A673 (cell line): ENCODE results near the gene MYT1. TPM values are rescaled to one million over a fixed set of nuclear protein-coding genes. Genes with fewer than 3 reads are reported as not detected.

Experiments used
- BruUV-seq: library from RNA; stranded (reverse); fragments of 400-500 nt; replicated peaks from 2 replicates; lab custom pipeline; 2021; lab: Mats Ljungman, UMichigan
- CTCF ChIA-PET: fragments of 300-600 bp; sonication (Branson Sonifier 250); formaldehyde crosslinking; loops from one replicate; lab custom pipeline; 2022; ENCODE audit warnings: antibody characterized with exemption; lab: Charles Lee
- POLR2A ChIA-PET: fragments of 300-600 bp; sonication (Branson Sonifier 250); formaldehyde crosslinking; loops from one replicate; lab custom pipeline; 2022; ENCODE audit warnings: antibody characterized with exemption; ENCODE audit not compliant: low non-redundant PET; lab: Charles Lee
- DNase-seq: peaks from one replicate; pipeline ENCODE4 v3.0.0-alpha.2; 2015; ENCODE audit warnings: low spot score
- H3K27ac ChIP-seq: fragments of 200-600 bp; sonication (generic); 2 replicates; pipeline ENCODE4 v1.5.1; 2016; ENCODE audit warnings: mixed run types, low read depth, mild to moderate bottlenecking, mixed read lengths, antibody characterized with exemption, low read length; ENCODE audit not compliant: poor library complexity, severe bottlenecking
- H3K27me3 ChIP-seq: fragments of 200-600 bp; sonication (generic); replicated peaks from 2 replicates; pipeline ENCODE4 v1.6.1; 2017; ENCODE audit warnings: mixed run types, low read depth, mild to moderate bottlenecking, mixed read lengths, antibody characterized with exemption, low read length; ENCODE audit not compliant: insufficient read depth, poor library complexity
- H3K36me3 ChIP-seq: fragments of 200-600 bp; sonication (generic); 2 replicates; pipeline ENCODE4 v1.6.1; 2016; ENCODE audit warnings: mixed run types, mild to moderate bottlenecking, mixed read lengths, antibody characterized with exemption, low read length; ENCODE audit not compliant: insufficient read depth, poor library complexity, severe bottlenecking
- H3K4me1 ChIP-seq: fragments of 200-600 bp; sonication (generic); 2 replicates; pipeline ENCODE4 v1.6.1; 2017; ENCODE audit warnings: mixed run types, mild to moderate bottlenecking, mixed read lengths, antibody characterized with exemption, low read length; ENCODE audit not compliant: insufficient read depth, poor library complexity, severe bottlenecking
- H3K4me3 ChIP-seq: fragments of 200-600 bp; sonication (generic); 2 replicates; pipeline ENCODE4 v1.5.1; 2016; ENCODE audit warnings: low read depth, mixed run types, mild to moderate bottlenecking, mixed read lengths, low read length; ENCODE audit not compliant: poor library complexity, severe bottlenecking
- H3K9me3 ChIP-seq: fragments of 200-600 bp; sonication (generic); 2 replicates; pipeline ENCODE4 v1.6.1; 2016; ENCODE audit warnings: mixed run types, low read depth, mild to moderate bottlenecking, mixed read lengths, antibody characterized with exemption, low read length; ENCODE audit not compliant: poor library complexity, severe bottlenecking
- EZH2 ChIP-seq: fragments of 200-600 bp; sonication (generic); IDR thresholded peaks from 2 replicates; pipeline ENCODE4 v1.6.1; 2017; ENCODE audit warnings: borderline replicate concordance, low read depth, mild to moderate bottlenecking, mixed read lengths, antibody characterized with exemption, low read length; ENCODE audit not compliant: poor library complexity, severe bottlenecking
- intact Hi-C: fragments of 100-400 bp; cut with micrococcal nuclease; formaldehyde crosslinking; loops from one replicate; pipeline ENCODE4 v1.10.0; 2022; ENCODE audit not compliant: unreplicated experiment
- total RNA-seq: library from RNA; stranded (reverse); gene quantifications from 2 replicates; pipeline ENCODE4 v1.2.3, GENCODE V29; 2021
- TF ChIP-seq, protein P1 (sequence below): fragments of 300-800, 200-600 bp; sonication (generic); conservative IDR thresholded peaks from 2 replicates; pipeline ENCODE4 v1.5.1; 2017; ENCODE audit warnings: low read depth, mild to moderate bottlenecking, antibody characterized with exemption, low read length, moderate library complexity, mixed read lengths

The MYT1 gene
- total RNA-seq, 1 experiment from 2014 or later, result not detected

DNA sequence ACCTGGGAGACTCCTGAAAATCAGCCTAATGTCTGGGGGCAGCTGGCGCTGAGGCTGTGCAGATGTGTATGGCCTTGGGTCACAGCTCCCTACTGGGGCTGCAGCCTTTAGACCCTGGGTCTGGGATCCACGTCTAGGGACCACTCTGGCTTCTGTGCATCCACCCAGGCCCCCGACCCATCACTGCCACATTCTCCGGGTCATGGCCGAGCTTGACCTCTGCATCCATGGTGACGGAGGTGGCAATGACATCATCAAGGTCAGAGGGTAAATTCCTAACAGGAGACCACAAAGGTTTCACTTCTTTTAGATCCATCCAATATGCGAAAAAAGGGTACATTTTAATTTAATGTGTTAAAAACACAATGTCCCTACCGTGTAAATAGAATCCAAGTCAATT lies 76.8 kb downstream of the MYT1 start:
- TF ChIP-seq, protein P1, sequence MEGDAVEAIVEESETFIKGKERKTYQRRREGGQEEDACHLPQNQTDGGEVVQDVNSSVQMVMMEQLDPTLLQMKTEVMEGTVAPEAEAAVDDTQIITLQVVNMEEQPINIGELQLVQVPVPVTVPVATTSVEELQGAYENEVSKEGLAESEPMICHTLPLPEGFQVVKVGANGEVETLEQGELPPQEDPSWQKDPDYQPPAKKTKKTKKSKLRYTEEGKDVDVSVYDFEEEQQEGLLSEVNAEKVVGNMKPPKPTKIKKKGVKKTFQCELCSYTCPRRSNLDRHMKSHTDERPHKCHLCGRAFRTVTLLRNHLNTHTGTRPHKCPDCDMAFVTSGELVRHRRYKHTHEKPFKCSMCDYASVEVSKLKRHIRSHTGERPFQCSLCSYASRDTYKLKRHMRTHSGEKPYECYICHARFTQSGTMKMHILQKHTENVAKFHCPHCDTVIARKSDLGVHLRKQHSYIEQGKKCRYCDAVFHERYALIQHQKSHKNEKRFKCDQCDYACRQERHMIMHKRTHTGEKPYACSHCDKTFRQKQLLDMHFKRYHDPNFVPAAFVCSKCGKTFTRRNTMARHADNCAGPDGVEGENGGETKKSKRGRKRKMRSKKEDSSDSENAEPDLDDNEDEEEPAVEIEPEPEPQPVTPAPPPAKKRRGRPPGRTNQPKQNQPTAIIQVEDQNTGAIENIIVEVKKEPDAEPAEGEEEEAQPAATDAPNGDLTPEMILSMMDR, result no peak
- TF ChIP-seq EZH2, result no peak
- Histone ChIP-seq H3K4me3 (no peak overlapping the region), H3K9me3 (no peaks in the 10 kb centered on the region), H3K4me1 (no peaks in the 10 kb centered on the region), H3K36me3 (no peaks in the 10 kb centered on the region), H3K27ac (no peak overlapping the region), H3K27me3 (no peaks in the 10 kb centered on the region)
- no TSS peak for BruUV-seq
- CTCF ChIA-PET, result no interaction called here
- POLR2A ChIA-PET, result no interaction called here
- no peak for DNase-seq
- intact Hi-C loops, result no loop called here

DNA sequence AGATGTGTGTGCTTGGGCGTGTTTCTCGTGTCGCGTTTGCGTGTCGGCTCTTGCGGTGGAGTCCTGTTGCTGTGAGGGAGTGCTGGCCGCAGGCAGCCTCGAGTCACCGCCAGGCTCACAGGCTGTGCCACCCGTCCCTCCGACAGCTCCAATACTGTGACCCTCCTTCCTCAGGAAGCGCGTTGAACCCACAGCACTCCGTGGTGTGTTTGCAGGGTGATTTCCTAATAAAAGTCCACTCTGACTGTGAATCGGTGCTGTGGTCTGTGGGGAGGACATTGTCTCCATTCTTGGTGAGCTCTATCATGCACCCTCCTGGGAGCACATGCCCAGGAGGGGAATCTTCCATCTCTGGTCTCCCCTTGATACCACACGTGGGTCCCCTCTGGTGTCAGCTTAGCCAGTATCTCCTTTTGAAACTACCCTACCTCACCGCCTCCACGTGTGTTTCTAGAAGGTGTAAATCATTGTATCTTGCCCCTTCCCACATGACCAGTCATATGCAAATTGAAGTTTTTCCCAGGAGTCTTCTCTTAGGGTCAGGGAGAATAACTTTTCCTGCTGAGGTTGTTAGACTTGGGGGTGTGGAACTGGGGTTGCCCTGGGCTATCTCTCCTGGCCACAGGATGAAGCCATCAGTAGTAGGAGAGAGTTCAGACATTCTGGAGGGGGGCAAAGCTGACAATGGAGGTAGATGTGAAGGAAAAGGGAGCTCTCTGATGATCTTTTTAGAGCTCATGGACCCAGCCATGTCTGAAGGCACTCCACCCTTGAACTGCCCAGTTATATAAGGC lies 77.9 kb downstream of the MYT1 start:
- H3K9me3 ChIP-seq, result no peaks in the 10 kb centered on the region
- H3K27me3 ChIP-seq, result no peaks in the 10 kb centered on the region
- no peaks in the 10 kb centered on the region for H3K36me3 ChIP-seq
- BruUV-seq, result no TSS peak
- no peaks in the 10 kb centered on the region for H3K4me1 ChIP-seq
- POLR2A ChIA-PET, result no interaction called here
- DNase-seq, result no peak
- CTCF ChIA-PET, result no interaction called here
- no peak for TF ChIP-seq EZH2
- TF ChIP-seq, protein P1, result no peak
- intact Hi-C loops, result no loop called here
- H3K27ac ChIP-seq, result no peak overlapping the region
- H3K4me3 ChIP-seq, result no peak overlapping the region

DNA sequence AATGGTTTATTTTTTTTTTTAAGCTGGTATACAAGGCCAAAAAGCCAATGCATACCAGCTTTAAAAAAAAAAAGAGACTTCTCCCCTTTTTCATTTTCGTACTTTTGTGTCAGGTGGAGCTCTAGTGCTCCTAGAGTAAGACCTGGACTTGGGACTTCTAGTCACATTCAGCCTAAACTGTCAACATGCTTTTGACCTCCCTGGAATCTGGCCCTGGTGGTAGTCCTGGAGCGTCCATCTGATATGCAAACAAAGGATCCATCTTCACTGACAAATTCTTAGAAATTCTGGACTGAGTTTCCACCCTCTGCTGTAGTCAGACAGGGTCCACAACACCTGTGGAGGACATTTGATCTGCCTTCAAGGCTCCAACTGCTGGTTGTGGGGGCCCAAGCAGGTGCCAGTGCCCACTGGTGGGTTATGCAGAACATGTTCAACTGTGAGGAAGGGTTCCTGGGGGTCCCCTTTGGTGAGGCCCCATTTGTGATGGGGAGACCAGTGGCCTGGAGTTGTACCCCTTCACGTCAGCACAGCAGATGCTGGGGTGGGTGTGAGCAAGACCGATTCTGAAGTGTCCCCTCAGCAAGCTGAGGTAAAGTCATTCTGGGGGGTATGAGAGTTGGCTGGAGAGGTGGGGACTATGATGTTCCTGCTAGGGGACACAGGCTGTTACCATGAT lies 78.7 kb downstream of the MYT1 start:
- ChIA-PET POLR2A (no interaction called here), CTCF (no interaction called here)
- no peak overlapping the region for H3K4me3 ChIP-seq
- BruUV-seq, result no TSS peak
- no peak for TF ChIP-seq EZH2
- TF ChIP-seq, protein P1, result no peak
- H3K4me1 ChIP-seq, result no peaks in the 10 kb centered on the region
- no peak overlapping the region for H3K27ac ChIP-seq
- H3K27me3 ChIP-seq, result no peaks in the 10 kb centered on the region
- no peaks in the 10 kb centered on the region for H3K9me3 ChIP-seq
- H3K36me3 ChIP-seq, result no peaks in the 10 kb centered on the region
- DNase-seq, result no peak
- intact Hi-C loops, result no loop called here
